Thyroid gland (tissue), 4 donors: ENCODE measurements around the gene GET4. TPM values are rescaled to one million over a fixed set of nuclear protein-coding genes. Genes with fewer than 3 reads are reported as not detected.
"Not testable (repeated sequence)": the region's sequence is repeated elsewhere in the genome, so short reads cannot be mapped to it uniquely, and the experiment has no call there.

ENCODE experiments used
- DNase-seq, 2 donors: peaks; one replicate each; pipeline ENCODE4 v3.0.0-alpha.2; 2019
- H3K27ac ChIP-seq, 3 donors: fragments of 200-600 bp; sonication (generic); 1 replicate in 2 of 3; 2 replicates in 1 of 3; pipeline ENCODE4 v1.5.1; 2016 to 2019; ENCODE audit warnings: mild to moderate bottlenecking in 1 of 3, moderate library complexity in 1 of 3
- H3K27me3 ChIP-seq: fragments of 200-600 bp; sonication (generic); one replicate; pipeline ENCODE4 v1.5.1; 2019
- H3K36me3 ChIP-seq, 2 donors: fragments of 200-600 bp; sonication (generic); one replicate each; pipeline ENCODE4 v1.5.1; 2016 to 2019
- H3K4me1 ChIP-seq, 2 donors: fragments of 200-600 bp; sonication (generic); one replicate each; pipeline ENCODE4 v1.5.1; 2017 to 2019
- H3K4me3 ChIP-seq, 3 donors: fragments of 200-600 bp; sonication (generic); replicated peaks in 1 of 3; 1 replicate in 2 of 3; 2 replicates in 1 of 3; pipeline ENCODE4 v1.5.1; 2016; ENCODE audit warnings: mild to moderate bottlenecking in 1 of 3
- H3K9me3 ChIP-seq: fragments of 200-600 bp; sonication (generic); one replicate; pipeline ENCODE4 v1.5.1; 2017
- CTCF ChIP-seq, 6 experiments: fragments of 200-600 bp in 3 of 6; fragments of 450-650 bp in 3 of 6; sonication (generic) in 3 of 6; IDR thresholded peaks; one replicate each; pipeline ENCODE4 v1.5.1; 2016 to 2019; ENCODE audit warnings: antibody characterized with exemption in 6 of 6, mild to moderate bottlenecking in 2 of 6, inconsistent platforms in 1 of 6, moderate library complexity in 1 of 6
- POLR2A ChIP-seq, 2 donors: fragments of 450-650 bp; IDR thresholded peaks; one replicate each; pipeline ENCODE4 v1.6.1; 2017; ENCODE audit warnings: antibody characterized with exemption in 2 of 2, mild to moderate bottlenecking in 2 of 2, moderate library complexity in 1 of 2
- WGBS, 2 donors: methylation state at CpG; one replicate each; pipeline ENCODE4 v1.1.5; 2017; 5-methylcytosine and 5-hydroxymethylcytosine counted together
- intact Hi-C: fragments of 100-400 bp; cut with DNase I; formaldehyde crosslinking; loops from one replicate; pipeline ENCODE4 v1.15.1; 2023
- total RNA-seq, 4 donors: library from RNA; depleted of rRNA; stranded (reverse); fragments of >200 nt; gene quantifications; one replicate each; pipeline ENCODE4 v1.2.3, GENCODE V29; 2016

The GET4 gene
- total RNA-seq, 4 donors from 2014 or later: 29.2 to 38.7 (median 34.3) TPM

GRCh38 chr7:844514-844913 lies 31.8 kb upstream of the GET4 start:
- H3K27me3 ChIP-seq: no peaks in the 10 kb centered on the region
- 91 to 95% methylated on average over 10 to 15 of the region's 15 CpGs for WGBS, 2 donors
- no peak for DNase-seq
- peaks cover 33 to 40% of the 10 kb centered on the region in 2 donors for H3K36me3 ChIP-seq
- no peaks in the 10 kb centered on the region for H3K9me3 ChIP-seq
- intact Hi-C loops: no loop called here
- no peak overlapping the region for H3K27ac ChIP-seq
- no peak overlapping the region for H3K4me3 ChIP-seq
- TF ChIP-seq POLR2A (IDR thresholded peaks at IDR 0.05) (no peak), CTCF (IDR thresholded peaks at IDR 0.05) (no peak)
- H3K4me1 ChIP-seq: no peaks in the 10 kb centered on the region

GRCh38 chr7:845091-845490 lies 31.3 kb upstream of the GET4 start:
- Histone ChIP-seq H3K4me3 (no peak overlapping the region), H3K36me3 (peaks cover 35 to 42% of the 10 kb centered on the region in 2 donors), H3K27ac (no peak overlapping the region), H3K4me1 (no peaks in the 10 kb centered on the region), H3K9me3 (no peaks in the 10 kb centered on the region), H3K27me3 (no peaks in the 10 kb centered on the region)
- WGBS, 2 donors: 92 to 94% methylated on average over 22 of the region's 22 CpGs
- DNase-seq: no peak
- intact Hi-C loops: no loop called here
- TF ChIP-seq CTCF (IDR thresholded peaks at IDR 0.05): no peak
- no peak for TF ChIP-seq POLR2A (IDR thresholded peaks at IDR 0.05)

GRCh38 chr7:845731-846130 lies 30.6 kb upstream of the GET4 start:
- Histone ChIP-seq H3K27ac (no peak overlapping the region), H3K4me3 (no peak overlapping the region), H3K9me3 (no peaks in the 10 kb centered on the region), H3K27me3 (no peaks in the 10 kb centered on the region), H3K36me3 (peaks cover 33 to 40% of the 10 kb centered on the region in 2 donors), H3K4me1 (no peaks in the 10 kb centered on the region)
- intact Hi-C loops: no loop called here
- WGBS, 2 donors: 95 to 97% methylated on average over 11 of the region's 11 CpGs
- TF ChIP-seq CTCF (IDR thresholded peaks at IDR 0.05): no peak
- DNase-seq: no peak

- peaks cover 32 to 42% of the 10 kb centered on the region in 2 donors for H3K36me3 ChIP-seq
- 92 to 98% methylated on average over 8 to 21 of the region's 37 CpGs for WGBS, 2 donors
- DNase-seq, H3K9me3 ChIP-seq, H3K4me1 ChIP-seq, H3K27me3 ChIP-seq, H3K27ac ChIP-seq, intact Hi-C loops, H3K4me3 ChIP-seq: not testable (repeated sequence)
These were observed 29.2 kb upstream of the GET4 start for GRCh38 chr7:846958-847650.

GRCh38 chr7:847728-848127 lies 28.6 kb upstream of the GET4 start:
- H3K4me3 ChIP-seq, intact Hi-C loops, H3K27me3 ChIP-seq, H3K9me3 ChIP-seq, H3K27ac ChIP-seq, H3K4me1 ChIP-seq, DNase-seq: not testable (repeated sequence)
- 96 to 100% methylated on average over 8 to 16 of the region's 28 CpGs for WGBS, 2 donors
- peaks cover 32 to 42% of the 10 kb centered on the region in 2 donors for H3K36me3 ChIP-seq

GRCh38 chr7:849145-849544 lies 27.2 kb upstream of the GET4 start:
- intact Hi-C loops: no loop called here
- WGBS, 2 donors: 91 to 96% methylated on average over 14 of the region's 14 CpGs
- H3K4me3 ChIP-seq: no peak overlapping the region
- DNase-seq: no peak
- TF ChIP-seq POLR2A (IDR thresholded peaks at IDR 0.05) (no peak), CTCF (IDR thresholded peaks at IDR 0.05) (no peak)
- H3K4me1 ChIP-seq: no peaks in the 10 kb centered on the region
- H3K9me3 ChIP-seq: no peaks in the 10 kb centered on the region
- H3K27me3 ChIP-seq: no peaks in the 10 kb centered on the region
- peaks cover 39 to 41% of the 10 kb centered on the region in 2 donors for H3K36me3 ChIP-seq
- H3K27ac ChIP-seq: no peak overlapping the region
